Measurements from ENCODE around the gene RPL22. TPM values are rescaled to one million over a fixed set of nuclear protein-coding genes. Genes with fewer than 3 reads are reported as not detected.

The RPL22 gene
- total RNA-seq, 1 donor from 2014 or later, result 109 TPM

GRCh38 chr1:6136516-6137220 is 62.7 kb downstream of the RPL22 start:
- DNase-seq (ENCODE audit: low spot score) (no peak), ATAC-seq (no peak)

Other genes with a start within 250 kb of the RPL22 start
- 4.5 TPM for gene NPHP4, start 207.2 kb downstream of the RPL22 start, total RNA-seq
- 6.9 TPM for gene KCNAB2, start 153.7 kb downstream of the RPL22 start, total RNA-seq
- 0.08 TPM for gene CHD5, start 19.3 kb downstream of the RPL22 start, total RNA-seq
- gene RNF207, start 6.5 kb upstream of the RPL22 start, total RNA-seq, result 17.7 TPM
- 25.9 TPM for gene ICMT, start 36.4 kb upstream of the RPL22 start, total RNA-seq
- gene HES3, start 44.6 kb upstream of the RPL22 start, total RNA-seq, result not detected
- gene GPR153, start 61.5 kb upstream of the RPL22 start, total RNA-seq, result 40.0 TPM
- 13.2 TPM for gene ACOT7, start 194.2 kb upstream of the RPL22 start, total RNA-seq
- 0.13 TPM for gene HES2, start 220.3 kb upstream of the RPL22 start, total RNA-seq
- 172 TPM for gene ESPN, start 225.2 kb upstream of the RPL22 start, total RNA-seq

Measured in left lobe of liver (tissue), 2 donors.